ENCODE results near the gene GPC6.

GRCh38 chr13:93246069-93246468 is 19.5 kb downstream of the GPC6 start:
- TF ChIP-seq, protein P1, sequence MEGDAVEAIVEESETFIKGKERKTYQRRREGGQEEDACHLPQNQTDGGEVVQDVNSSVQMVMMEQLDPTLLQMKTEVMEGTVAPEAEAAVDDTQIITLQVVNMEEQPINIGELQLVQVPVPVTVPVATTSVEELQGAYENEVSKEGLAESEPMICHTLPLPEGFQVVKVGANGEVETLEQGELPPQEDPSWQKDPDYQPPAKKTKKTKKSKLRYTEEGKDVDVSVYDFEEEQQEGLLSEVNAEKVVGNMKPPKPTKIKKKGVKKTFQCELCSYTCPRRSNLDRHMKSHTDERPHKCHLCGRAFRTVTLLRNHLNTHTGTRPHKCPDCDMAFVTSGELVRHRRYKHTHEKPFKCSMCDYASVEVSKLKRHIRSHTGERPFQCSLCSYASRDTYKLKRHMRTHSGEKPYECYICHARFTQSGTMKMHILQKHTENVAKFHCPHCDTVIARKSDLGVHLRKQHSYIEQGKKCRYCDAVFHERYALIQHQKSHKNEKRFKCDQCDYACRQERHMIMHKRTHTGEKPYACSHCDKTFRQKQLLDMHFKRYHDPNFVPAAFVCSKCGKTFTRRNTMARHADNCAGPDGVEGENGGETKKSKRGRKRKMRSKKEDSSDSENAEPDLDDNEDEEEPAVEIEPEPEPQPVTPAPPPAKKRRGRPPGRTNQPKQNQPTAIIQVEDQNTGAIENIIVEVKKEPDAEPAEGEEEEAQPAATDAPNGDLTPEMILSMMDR (IDR thresholded peaks at IDR 0.05), result no peak
- no peak for TF ChIP-seq POLR2A (IDR thresholded peaks at IDR 0.05)

Data from uterus (tissue), 2 donors.